Psoas muscle (tissue), 8 donors: ENCODE results near the gene RPL32. TPM values are rescaled to one million over a fixed set of nuclear protein-coding genes. Genes with fewer than 3 reads are reported as not detected.

Experiments used
- ATAC-seq, 4 donors: fragments of 200-7000 bp; cut with Tn5 transposase; one replicate each; pipeline ENCODE4 v1.9.1; 2020; ENCODE audit warnings: moderate library complexity in 3 of 4, mild to moderate bottlenecking in 2 of 4
- DNase-seq, 2 donors: peaks; one replicate each; pipeline ENCODE4 v3.0.0-alpha.2; 2020
- H3K27ac ChIP-seq: fragments of 200-600 bp; one replicate; pipeline ENCODE4 v1.8.0; 2022
- H3K27me3 ChIP-seq, 3 donors: fragments of 200-600 bp in 1 of 3; one replicate each; pipeline versions ENCODE4 v1.6.1 to v1.8.0; 2013 to 2022; ENCODE audit warnings: low read length in 2 of 3, mild to moderate bottlenecking in 2 of 3, moderate library complexity in 1 of 3; ENCODE audit not compliant: insufficient read depth in 3 of 3
- H3K36me3 ChIP-seq, 2 donors: fragments of 200-600 bp in 1 of 2; one replicate each; pipeline versions ENCODE4 v1.6.1 to v1.8.0; 2013 to 2022; ENCODE audit warnings: low read depth in 1 of 2, mild to moderate bottlenecking in 1 of 2, moderate library complexity in 1 of 2; ENCODE audit not compliant: insufficient read depth in 1 of 2
- H3K4me1 ChIP-seq: fragments of 200-600 bp; one replicate; pipeline ENCODE4 v1.8.0; 2022
- H3K4me3 ChIP-seq: fragments of 200-600 bp; one replicate; pipeline ENCODE4 v1.8.0; 2022; ENCODE audit warnings: mild to moderate bottlenecking
- H3K9me3 ChIP-seq: fragments of 200-600 bp; one replicate; pipeline ENCODE4 v1.8.0; 2022
- CTCF ChIP-seq: fragments of 200-600 bp; IDR thresholded peaks from one replicate; pipeline ENCODE4 v1.8.0; 2022; ENCODE audit warnings: antibody characterized with exemption
- WGBS, 3 donors: extraction: QIAGEN DNeasy Blood & Tissue Kit; methylation state at CpG; one replicate each; pipeline versions ENCODE4 v1.1.6 to v1.1.7; 2013; 5-methylcytosine and 5-hydroxymethylcytosine counted together
- intact Hi-C, 2 donors: fragments of 100-400 bp; cut with DNase I; formaldehyde crosslinking; loops; one replicate each; pipeline versions ENCODE4 v1.11.0 to v1.14.2; 2022
- polyA plus RNA-seq, 3 donors: library from polyadenylated mRNA; stranded (reverse); fragments of 200-250 nt; gene quantifications; one replicate each; pipeline ENCODE4 v1.2.3, GENCODE V29; 2013
- total RNA-seq, 4 donors: library from RNA; stranded (reverse); fragmentation: NEBNext Ultra II Directional in 2 of 4; extraction: Animal tissue kit (Norgen Biotek cat#: 25700) in 2 of 4; gene quantifications; one replicate each; pipeline versions ENCODE4 v1.2.1 to v1.2.4, GENCODE V29; 2021 to 2023
- donor health status: healthy with polysubstance abuse.
- donor health status: DM: no; HTN: no; CAD: no; lungs with moderate emphysema.
- donor health status: Bipolar disorder and iron deficiency.
- donor health status: healthy.
- donor health status: DM: yes; HTN: yes; CAD: no.
- donor health status: DM: no; HTN: no; CAD: no.
- donor health status: DM: no; HTN: no; CAD: no.
- donor health status: DM: yes; HTN: yes; CAD: no.

The RPL32 gene
- total and polyA plus RNA-seq, 7 donors: 1,418 to 2,939 (median 1,919) TPM

- no peak for TF ChIP-seq CTCF
- H3K4me1 ChIP-seq: peaks cover 18% of the 10 kb centered on the region
- intact Hi-C loops: no loop called here
- H3K27me3 ChIP-seq: no peaks in the 10 kb centered on the region
- no peak overlapping the region for H3K27ac ChIP-seq
- no peak for DNase-seq
- 63 to 74% (median 64%) methylated on average over 5 of the region's 5 CpGs for WGBS, 3 donors
- H3K4me3 ChIP-seq: no peak overlapping the region
- peaks cover 3 to 93% of the 10 kb centered on the region in 2 donors for H3K36me3 ChIP-seq
- ATAC-seq: no peak
- H3K9me3 ChIP-seq: no peaks in the 10 kb centered on the region
Observed at GRCh38 chr3:12818773-12819172, 22.6 kb downstream of the RPL32 start.

GRCh38 chr3:12818273-12818672 lies 23.1 kb downstream of the RPL32 start:
- TF ChIP-seq CTCF: no peak
- no peaks in the 10 kb centered on the region for H3K9me3 ChIP-seq
- H3K27me3 ChIP-seq: no peaks in the 10 kb centered on the region
- no peak for ATAC-seq
- no peak overlapping the region for H3K4me3 ChIP-seq
- peaks cover 3 to 98% of the 10 kb centered on the region in 2 donors for H3K36me3 ChIP-seq
- 65 to 88% (median 72%) methylated on average over 8 of the region's 8 CpGs for WGBS, 3 donors
- DNase-seq: no peak
- peaks cover 18% of the 10 kb centered on the region for H3K4me1 ChIP-seq
- intact Hi-C loops: no loop called here
- no peak overlapping the region for H3K27ac ChIP-seq

- peak overlapping the region; percentile 33 for H3K27ac ChIP-seq
Observed at GRCh38 chr3:12817343-12817710, 24.0 kb downstream of the RPL32 start.

GRCh38 chr3:12816521-12817342 lies 24.6 kb downstream of the RPL32 start:
- Histone ChIP-seq H3K27ac (peak overlapping the region; percentile 33), H3K36me3 (peaks cover 0 to 93% of the 10 kb centered on the region in 2 donors), H3K27me3 (no peaks in the 10 kb centered on the region), H3K9me3 (no peaks in the 10 kb centered on the region), H3K4me1 (peaks cover 18% of the 10 kb centered on the region), H3K4me3 (no peak overlapping the region)
- TF ChIP-seq CTCF: no peak
- ATAC-seq (peak; percentile 59 to 79 (median 76)), DNase-seq (peak in 1 of 2 donors; percentile 84)
- 47 to 75% (median 48%) methylated on average over 30 to 34 of the region's 34 CpGs for WGBS, 3 donors
- intact Hi-C loops: no loop called here

More at GRCh38 chr3:12817343-12817710, 24.0 kb downstream of the RPL32 start:
- 38 to 54% (median 39%) methylated on average over 16 of the region's 16 CpGs for WGBS, 3 donors
- Histone ChIP-seq H3K4me1 (peaks cover 18% of the 10 kb centered on the region), H3K4me3 (no peak overlapping the region), H3K36me3 (peaks cover under 1 to 99% of the 10 kb centered on the region in 2 donors), H3K27me3 (no peaks in the 10 kb centered on the region), H3K9me3 (no peaks in the 10 kb centered on the region)
- DNase-seq: peak in 1 of 2 donors; percentile 71
- intact Hi-C loops: no loop called here
- TF ChIP-seq CTCF: no peak
- ATAC-seq: peak; percentile 29 to 42 (median 34)
